Measurements from ENCODE around the gene IQUB. TPM values are rescaled to one million over a fixed set of nuclear protein-coding genes. Genes with fewer than 3 reads are reported as not detected.
"Not testable (repeated sequence)": the region's sequence is repeated elsewhere in the genome, so short reads cannot be mapped to it uniquely, and the experiment has no call there.

Gene IQUB
- polyA plus RNA-seq (ENCODE audit: insufficient read length): 8.0 TPM
- long read RNA-seq, donor 1: 0 reads
- long read RNA-seq, donor 2, partial matches to known transcripts: 0 of 1 reads
- long read RNA-seq, donor 2, other reads (novel, unspliced or antisense): 0 of 1 reads
- long read RNA-seq, donor 3: 0 reads
- long read RNA-seq, donor 4: 0 reads
- long read RNA-seq, donor 5: 0 reads
- long read RNA-seq, donor 6: 0 reads
- long read RNA-seq, donor 7: 0 reads
- long read RNA-seq, donor 8: 0 reads

DNA sequence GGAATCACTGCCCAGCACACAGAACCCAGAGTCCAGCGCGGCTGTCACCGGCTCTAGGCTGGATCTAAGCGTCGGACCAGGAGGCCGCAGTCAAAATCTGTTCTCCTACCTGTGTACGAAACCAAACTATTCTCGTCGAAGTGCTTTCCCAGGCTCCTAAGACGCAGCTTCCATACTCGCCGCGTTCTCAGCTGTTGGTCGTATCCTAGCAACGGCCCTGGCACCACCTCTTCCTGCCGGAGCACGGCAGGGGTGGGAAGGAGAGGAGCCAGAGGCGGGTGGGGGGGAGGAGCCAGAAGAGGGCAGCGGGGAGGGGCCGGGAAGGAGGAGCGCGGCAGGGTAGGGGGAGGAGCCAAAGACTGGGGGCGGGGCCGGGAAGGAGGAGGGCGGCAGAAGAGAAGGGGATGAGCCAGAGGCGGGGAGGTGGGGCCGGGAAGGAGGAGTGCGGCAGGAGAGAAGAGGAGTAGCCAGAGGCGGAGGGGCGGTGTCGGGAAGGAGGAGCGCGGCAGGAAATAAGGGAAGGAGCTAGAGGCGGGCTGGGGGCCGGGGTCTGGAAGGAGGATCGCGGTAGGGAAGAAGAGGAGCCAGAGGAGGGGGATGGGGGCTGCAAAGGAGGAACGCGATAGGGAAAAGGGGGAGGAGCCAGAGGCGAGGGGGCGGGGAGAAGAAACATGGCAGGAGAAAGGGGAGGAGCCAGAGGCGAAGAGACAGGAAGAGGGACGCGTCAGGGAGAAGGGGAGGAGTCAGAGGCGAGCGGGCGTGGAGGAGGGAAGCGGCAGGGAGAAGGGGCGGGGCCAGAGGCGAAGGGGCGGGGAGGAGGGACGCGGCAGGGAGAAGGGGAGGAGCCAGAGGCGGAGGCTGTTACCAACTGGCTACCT is at the start of gene IQUB:
Gene IQUB, minus strand, starts transcription at position 213 of the 878 bp plus-strand sequence. CDS start 22,255 bp downstream, outside the sequence.
- peak; percentile 95 for DNase-seq

DNA sequence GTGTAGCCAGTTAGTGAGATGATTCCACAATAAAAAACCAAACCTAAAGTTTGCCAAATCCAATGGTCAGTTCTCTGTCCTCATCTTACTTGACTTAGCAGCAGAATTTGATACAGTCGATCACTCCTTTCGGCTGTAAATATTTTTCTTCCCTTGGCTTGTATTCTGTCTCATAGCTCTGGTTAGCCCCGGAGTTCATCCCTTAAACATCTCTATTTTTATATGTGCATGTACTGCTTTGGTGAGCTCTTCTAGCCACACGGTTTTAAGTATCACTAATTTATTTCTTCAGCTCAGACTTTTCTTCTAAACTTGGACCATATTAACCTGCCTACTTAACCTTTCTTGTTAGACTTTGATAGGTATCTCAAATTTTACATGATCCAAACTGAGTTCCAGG is 49.4 kb upstream of the IQUB start:
- no peak for DNase-seq

GRCh38 chr7:123581162-123581459 is 46.7 kb upstream of the IQUB start:
- no peak for DNase-seq

GRCh38 chr7:123580406-123581161 is 46.2 kb upstream of the IQUB start:
- DNase-seq: peak; percentile 37

GRCh38 chr7:123579416-123579815 is 45.0 kb upstream of the IQUB start:
- no peak for DNase-seq

GRCh38 chr7:123573896-123574467 is 39.6 kb upstream of the IQUB start:
- no peak for DNase-seq

GRCh38 chr7:123573341-123573740 is 38.9 kb upstream of the IQUB start:
- DNase-seq: no peak

- DNase-seq: no peak
Measured at GRCh38 chr7:123571684-123572083, 37.3 kb upstream of the IQUB start.

DNA sequence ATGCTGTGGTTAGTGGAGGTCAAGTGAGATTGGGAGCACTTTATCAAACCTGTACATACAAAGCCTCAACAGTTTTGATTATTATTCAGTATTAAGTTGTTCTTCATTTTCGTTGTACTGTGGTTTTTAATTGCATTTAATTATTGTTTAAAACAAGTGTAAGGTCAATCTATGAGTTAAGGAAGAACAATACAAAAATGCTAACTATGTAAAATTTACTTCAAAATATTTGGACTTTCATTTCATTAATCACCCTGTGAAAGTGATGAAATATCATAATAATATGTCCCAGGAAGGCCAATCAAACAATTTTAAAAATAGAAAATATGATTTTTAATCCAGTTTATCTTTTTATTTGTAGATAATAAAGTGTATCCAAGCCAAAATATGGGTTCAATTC is 36.8 kb upstream of the IQUB start:
- DNase-seq: no peak

DNA sequence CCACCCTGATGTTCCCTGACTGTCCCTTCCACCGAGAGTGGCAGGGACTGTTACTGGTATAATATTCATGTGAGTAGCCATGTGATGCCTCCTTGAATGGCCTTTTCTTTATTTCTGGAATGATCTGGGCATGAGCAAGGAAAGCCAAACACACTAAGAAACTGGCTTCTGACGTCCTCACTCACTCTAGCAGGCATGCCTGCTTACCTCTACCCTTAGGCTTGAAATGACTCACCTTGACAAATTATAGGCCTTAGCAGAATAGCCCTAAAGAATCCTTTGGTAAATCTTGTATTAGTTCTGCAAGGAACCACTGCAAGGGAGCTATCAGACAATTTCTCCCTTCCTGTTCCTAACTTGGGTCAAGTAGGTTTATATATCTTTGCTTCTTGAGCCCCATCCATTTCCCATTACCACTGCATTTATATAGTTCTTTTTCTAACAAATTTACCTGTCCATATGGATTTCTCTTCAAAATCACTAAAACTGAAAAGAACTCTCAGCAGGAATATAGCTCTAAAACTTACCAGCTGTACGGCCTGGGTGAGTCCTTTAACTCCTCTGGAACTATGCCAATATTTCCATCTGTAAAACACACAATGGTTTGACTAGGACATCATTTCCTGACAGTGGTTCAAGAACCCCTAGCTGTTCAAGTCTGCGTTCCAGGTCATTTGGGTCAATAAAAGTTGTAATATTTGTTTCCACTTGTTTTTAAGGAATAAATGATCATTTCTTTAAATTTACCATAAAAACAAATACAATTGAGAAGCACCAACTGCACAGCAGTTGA is 36.2 kb upstream of the IQUB start:
- DNase-seq: no peak

DNA sequence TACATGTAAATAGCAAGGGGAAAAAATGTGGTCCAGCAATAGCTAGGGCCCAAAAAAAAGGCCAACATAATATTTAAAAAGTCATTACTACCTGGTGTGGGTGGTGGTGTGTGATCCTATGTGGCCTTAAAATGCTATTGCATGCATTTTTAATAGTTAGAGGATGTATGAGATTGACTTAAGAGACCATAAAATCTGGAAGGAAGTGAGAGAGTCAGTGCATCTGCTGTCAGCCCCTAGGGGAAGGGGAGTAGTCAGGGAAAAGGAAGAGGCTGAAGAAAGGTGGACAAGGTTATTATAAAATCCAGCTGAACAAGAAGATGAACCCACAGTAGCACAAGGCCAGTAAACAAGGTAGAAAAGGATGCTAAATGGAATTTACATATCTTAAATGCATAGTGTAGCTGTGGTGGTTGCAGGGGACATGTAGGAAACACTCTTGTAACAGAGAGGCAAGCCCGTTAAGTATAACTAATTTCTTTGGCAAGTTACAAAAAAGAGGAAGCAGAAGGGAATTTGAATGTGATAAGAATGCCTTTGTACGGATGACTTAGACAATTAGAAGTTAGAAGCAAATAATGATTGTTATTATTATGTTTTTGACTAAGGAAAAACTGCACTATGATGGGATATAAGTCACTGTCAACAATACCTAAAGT is 35.1 kb upstream of the IQUB start:
- DNase-seq: no peak

DNA sequence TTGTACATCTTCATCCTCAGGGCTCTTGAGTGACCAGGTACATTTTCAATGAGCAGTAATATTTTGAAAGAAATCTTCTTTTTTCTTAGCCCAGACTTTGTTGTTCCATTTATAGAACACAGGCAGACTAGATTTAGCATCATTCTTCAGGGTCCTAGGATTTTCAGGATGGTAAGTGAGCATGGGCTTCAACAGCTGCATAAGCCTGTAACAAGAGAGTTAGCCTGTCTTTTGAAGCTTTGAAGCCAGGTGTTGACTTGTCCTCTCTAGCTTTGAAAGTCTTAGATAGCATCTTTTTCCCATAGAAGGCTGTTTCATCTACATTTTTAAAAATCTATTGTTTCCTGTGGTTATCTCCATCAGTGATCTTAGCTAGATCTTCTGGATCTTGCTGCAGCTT is 27.7 kb upstream of the IQUB start:
- no peak for DNase-seq

- DNase-seq: no peak
Measured at GRCh38 chr7:123558289-123558874, 24.0 kb upstream of the IQUB start.

DNA sequence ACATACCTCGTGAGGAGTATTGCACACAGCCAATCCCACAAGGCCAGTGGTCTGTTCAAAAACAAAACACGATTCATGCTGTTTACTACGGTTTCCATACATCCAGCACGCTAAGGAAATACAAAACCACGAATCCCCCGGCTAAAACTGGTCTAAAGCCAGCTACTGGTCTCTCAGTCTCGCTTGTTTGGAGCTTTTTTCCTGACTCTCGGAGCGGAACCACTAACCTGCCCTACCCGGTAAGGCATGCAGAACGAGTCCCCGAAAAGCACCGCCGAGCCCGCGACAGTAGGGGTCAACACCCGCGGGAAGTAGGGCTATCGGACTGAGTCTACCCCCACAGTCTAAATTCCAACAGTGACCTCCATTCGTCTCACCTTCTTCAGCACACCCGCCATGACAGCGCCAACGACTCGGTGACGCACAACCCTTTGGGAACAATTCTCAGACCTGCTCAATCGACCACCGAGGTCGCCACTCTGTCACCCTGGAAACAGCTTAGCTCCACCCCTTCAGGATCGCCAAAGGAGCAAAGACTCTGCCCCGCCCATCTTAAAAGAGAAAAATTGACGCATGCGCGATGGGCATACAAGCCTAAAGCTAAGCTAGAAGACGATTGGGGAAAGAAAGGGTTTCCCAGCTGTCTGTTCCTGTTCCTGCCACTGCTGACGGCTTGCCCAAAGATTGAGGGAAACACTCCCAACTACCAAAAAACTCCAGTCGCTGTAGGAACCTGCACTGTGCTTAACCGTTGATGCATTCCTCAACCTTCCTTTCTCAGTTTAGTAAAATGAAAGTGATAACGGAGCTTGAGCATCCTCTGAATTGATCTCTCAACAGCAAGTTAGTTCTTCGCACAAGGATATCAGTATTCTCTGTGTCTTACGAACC is 23.2 kb upstream of the IQUB start, which contains the start of gene NDUFA5:
Gene NDUFA5, minus strand, starts transcription at position 421 of the 891 bp plus-strand sequence. Its CDS starts 23 bp downstream, at position 398.
- DNase-seq: peak; percentile 100

GRCh38 chr7:123557016-123557397 is 22.6 kb upstream of the IQUB start:
- DNase-seq: no peak

DNA sequence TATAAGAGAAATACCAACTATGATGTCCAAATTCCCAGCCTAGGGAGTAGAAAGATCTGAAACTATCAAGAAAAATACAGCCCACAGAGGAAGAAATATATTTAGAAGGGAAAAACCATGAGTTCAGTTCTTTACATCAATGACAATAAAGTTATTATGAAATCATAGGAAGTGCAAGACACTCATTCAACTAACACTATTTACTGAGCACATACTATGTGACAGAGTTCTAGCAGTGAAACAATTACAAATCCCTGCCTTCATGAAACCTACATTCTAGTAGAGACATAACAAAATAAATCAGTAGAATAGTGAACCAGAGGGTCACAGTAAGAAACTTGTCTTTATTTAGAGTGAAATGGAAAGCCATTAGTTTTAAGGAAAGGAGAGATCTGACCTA is 21.1 kb upstream of the IQUB start:
- no peak for DNase-seq

GRCh38 chr7:123553159-123553558 is 18.8 kb upstream of the IQUB start:
- no peak for DNase-seq

- no peak for DNase-seq
Measured at GRCh38 chr7:123552641-123553040, 18.2 kb upstream of the IQUB start.

- not testable (repeated sequence) for DNase-seq
Measured at GRCh38 chr7:123552134-123552533, 17.7 kb upstream of the IQUB start.

GRCh38 chr7:123548406-123548805 is 14.0 kb upstream of the IQUB start:
- DNase-seq: no peak
